GM12874 (cell line): Measurements from ENCODE around the gene RNU6-9.

ENCODE experiments used
- TF ChIP-seq, protein P1 (sequence below): IDR thresholded peaks from 2 replicates; pipeline ENCODE4 v1.5.1; 2011; ENCODE audit warnings: low read depth, mild to moderate bottlenecking, control low read depth, low read length, moderate library complexity; ENCODE audit not compliant: insufficient read depth

Gene RNU6-9

DNA sequence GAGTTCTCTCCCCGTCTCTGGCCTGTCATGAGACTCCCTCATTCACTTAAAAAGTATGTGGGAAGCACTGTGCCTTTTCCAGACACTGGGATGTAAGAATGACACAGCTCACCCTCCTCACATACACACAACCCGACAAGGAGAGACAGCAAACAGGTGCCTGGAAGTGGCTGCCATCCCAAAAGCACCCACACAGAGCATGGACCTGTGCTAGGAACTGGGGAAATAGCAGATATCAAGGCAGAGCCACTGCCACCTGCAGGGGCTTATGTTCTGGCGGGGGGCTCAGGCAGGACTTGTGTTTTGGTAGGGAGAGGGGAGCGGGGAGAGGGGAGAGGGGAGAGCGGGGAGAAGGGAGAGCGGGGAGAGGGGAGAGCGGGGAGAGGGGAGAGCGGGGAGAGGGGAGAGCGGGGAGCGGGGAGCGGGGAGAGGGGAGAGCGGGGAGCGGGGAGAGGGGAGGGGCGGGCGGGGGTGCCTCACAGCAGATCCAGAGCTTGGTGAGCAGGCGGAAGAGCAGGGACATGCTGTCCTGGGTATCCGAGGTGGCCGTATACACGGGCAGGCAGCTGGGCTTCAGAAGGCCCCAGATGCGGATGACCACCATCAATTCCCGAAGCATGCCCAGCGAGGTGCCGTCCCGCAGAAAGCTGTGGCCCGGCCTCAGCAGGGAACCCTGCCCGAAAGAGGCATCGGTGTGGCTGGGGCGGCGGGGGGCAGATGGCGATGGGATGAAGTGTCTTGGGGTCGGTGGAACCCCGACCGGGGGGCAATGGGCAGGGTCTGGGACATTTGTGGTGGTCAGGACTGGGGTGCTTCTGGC is 21.6 kb upstream of the RNU6-9 start:
- TF ChIP-seq, protein P1, sequence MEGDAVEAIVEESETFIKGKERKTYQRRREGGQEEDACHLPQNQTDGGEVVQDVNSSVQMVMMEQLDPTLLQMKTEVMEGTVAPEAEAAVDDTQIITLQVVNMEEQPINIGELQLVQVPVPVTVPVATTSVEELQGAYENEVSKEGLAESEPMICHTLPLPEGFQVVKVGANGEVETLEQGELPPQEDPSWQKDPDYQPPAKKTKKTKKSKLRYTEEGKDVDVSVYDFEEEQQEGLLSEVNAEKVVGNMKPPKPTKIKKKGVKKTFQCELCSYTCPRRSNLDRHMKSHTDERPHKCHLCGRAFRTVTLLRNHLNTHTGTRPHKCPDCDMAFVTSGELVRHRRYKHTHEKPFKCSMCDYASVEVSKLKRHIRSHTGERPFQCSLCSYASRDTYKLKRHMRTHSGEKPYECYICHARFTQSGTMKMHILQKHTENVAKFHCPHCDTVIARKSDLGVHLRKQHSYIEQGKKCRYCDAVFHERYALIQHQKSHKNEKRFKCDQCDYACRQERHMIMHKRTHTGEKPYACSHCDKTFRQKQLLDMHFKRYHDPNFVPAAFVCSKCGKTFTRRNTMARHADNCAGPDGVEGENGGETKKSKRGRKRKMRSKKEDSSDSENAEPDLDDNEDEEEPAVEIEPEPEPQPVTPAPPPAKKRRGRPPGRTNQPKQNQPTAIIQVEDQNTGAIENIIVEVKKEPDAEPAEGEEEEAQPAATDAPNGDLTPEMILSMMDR = no peak

DNA sequence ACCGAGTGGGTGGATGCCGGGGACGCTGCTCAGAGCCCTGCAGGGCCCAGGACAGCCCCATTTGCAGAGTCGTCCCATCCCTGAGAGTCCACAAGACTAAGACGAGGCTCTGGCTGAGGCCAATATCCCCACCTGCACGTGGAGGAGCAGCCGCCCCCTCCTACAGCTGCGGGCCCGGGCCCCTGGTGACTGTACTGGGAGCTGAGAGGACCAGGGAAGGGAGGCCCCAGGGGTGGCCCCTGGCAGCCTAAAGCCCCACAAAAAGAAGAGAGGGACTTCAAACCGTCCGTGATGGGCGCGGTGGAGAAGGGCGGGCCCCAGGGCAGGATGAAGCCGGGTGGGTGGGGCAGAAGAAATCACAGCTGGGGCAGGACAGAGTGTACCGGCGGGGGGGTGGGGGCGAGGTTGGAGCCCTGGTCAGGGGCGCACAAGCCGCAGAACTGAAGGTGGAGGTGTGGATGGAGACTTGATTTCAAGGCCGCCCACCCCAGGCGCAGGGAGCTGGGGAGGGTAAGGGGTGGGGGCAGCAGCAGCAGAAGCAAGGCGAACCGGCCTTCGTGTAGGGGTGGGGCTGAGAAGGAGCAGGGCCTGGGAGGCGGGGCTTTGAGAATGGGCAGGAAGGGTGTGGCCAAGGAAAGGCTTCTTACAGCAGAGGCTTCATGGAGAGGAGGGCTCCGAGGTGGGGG is 20.9 kb upstream of the RNU6-9 start:
- TF ChIP-seq, protein P1 = no peak

DNA sequence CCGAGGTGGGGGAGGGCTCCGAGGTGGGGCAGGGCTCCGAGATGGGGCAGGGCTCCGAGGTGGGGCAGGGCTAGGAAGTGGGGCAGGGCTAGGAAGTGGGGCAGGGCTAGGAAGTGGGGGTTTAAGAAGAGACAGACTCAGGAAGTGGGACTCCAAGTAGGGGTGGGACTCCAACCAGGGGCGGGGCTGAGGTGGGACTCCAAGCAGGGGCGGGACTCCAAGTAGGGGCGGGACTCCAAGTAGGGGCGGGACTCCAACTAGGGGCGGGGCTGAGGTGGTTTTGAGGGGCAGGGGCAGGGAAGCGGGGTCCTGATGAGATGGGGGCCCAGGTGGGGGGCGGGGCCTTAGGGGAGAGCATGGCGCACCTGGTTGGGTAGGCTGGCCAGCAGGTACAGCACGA is 20.2 kb upstream of the RNU6-9 start:
- TF ChIP-seq, protein P1 = no peak

DNA sequence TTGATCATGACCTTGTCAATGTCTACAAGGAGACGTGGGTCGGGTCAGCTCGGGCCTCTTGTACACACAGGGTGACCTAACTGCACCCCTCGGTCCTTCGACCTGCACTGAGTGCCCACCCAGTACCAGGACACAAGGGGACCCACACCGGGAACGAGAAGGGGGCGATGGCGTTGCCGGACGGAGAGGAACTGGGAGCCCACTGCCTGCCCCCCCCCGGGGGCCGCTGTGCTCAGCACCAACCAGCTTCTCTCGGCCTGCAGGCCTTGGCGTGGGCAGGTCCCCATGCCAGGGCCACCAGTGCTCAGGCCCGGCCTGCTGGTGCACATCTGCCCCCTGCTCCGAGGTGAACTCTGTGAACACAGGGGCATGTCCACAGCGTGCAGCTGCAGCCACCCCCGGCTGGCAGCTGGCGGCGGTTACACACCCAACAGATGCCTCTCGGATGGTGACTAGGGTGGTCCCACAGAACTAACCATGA is 19.7 kb upstream of the RNU6-9 start:
- TF ChIP-seq, protein P1 = no peak

DNA sequence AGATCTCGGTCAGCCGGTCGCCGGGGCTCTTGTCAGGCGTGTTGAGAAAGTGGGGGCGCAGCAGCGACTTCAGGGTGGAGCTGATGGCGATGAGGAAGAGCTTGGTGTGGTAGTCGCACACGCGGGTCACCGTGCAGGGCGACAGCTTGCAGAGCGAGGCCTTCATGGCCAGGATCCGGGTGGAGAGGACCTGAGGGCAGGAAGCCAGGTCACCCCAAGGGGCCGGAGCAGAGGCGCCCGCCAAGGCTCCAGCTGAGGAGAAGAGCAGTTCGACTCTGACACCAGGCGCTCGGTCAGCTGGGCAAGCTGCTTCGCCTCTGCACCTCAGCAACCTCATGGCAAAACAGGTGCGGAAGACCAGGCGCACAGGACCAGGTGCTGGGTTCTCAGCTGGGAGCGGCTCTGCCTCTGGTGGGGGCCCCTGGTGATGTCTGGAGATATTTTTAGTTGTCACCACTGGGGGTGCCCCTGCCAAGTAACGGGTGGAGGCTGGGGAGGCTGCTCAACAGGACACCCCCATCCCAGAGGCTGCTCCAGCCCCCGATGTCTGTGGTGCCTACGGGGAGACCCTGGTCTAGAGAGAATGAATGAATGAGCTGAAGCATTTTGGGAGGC is 17.9 kb upstream of the RNU6-9 start:
- TF ChIP-seq, protein P1 = no peak

DNA sequence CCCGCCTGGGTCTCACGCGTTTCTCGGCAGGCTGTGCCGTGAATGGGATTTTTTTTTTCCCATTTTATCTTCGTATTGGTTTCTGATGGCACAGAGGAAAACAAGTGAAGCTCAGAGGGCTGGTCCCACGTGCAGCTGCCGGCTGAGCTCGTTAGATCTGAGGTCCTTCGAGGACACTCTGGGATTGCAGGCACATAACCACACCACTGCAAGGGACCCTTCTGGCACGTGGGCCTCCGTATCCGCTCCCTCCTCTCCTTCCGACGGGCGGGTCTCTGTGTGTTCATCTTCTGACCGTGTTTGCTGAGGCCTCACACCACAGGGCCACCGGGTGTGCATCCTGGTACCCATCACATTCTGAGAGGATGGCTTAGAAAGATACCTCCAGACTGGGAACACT is 17.2 kb upstream of the RNU6-9 start:
- TF ChIP-seq, protein P1 = no peak

DNA sequence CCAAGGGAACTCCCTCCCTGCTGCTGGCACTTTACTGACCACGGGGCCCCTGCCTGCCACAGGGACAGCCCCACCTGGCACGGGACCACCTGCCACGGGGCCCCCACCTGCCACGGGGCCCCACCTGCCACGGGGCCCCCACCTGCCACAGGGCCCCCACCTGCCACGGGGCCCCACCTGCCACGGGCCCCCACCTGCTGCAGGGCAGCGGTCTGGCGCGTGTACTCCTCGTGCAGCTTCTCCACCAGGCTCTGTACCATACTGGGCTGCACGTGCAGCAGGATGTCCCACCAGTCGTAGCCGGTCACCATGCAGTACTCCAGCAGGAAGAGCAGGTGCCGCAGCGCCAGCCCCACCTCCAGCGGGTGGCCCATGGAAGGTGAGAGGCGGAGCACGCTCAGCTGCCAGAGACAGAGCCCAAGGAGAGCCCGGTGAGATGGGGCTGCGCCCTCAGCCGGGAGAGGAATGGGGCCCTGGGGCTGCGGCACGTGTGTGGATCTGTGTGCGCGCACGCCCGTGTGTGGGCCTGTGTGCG is 16.4 kb upstream of the RNU6-9 start:
- TF ChIP-seq, protein P1 = no peak
